IMR-90 (cell line): ENCODE measurements around the gene RIC8B. TPM values are rescaled to one million over a fixed set of nuclear protein-coding genes. Genes with fewer than 3 reads are reported as not detected.

Source experiments
- ATAC-seq: fragments of 200-7000 bp; cut with Tn5 transposase; 2 replicates; pipeline ENCODE4 v1.9.1; 2020; ENCODE audit warnings: low read depth, mild to moderate bottlenecking, moderate library complexity
- BruUV-seq: library from RNA; stranded (reverse); fragments of 400-500 nt; replicated peaks from 2 replicates; lab custom pipeline; 2021; lab: Mats Ljungman, UMichigan
- CTCF ChIA-PET: fragments of 300-600 bp; formaldehyde crosslinking; extraction: SDS; loops from one replicate; lab custom pipeline; 2021; ENCODE audit warnings: antibody characterized with exemption; lab: Yijun Ruan, JAX
- POLR2A ChIA-PET: fragments of 300-600 bp; sonication (Branson Sonifier 250); formaldehyde crosslinking; loops from one replicate; lab custom pipeline; 2022; ENCODE audit warnings: antibody characterized with exemption; ENCODE audit not compliant: unreplicated experiment; lab: Charles Lee
- DNase-seq: peaks from one replicate; pipeline ENCODE4 v3.0.0; 2013
- H2AFZ ChIP-seq: replicated peaks from 2 replicates; pipeline ENCODE3; 2013; ENCODE audit warnings: low read length, mild to moderate bottlenecking; ENCODE audit not compliant: poor library complexity
- H2AK5ac ChIP-seq: 2 replicates; pipeline ENCODE4 v1.6.1; 2013; ENCODE audit warnings: low read depth, low read length, inconsistent platforms
- H2AK9ac ChIP-seq: replicated peaks from 2 replicates; pipeline ENCODE3; 2013; ENCODE audit warnings: mild to moderate bottlenecking, low read depth, low read length, moderate library complexity; ENCODE audit not compliant: poor library complexity
- H2BK120ac ChIP-seq: 2 replicates; pipeline ENCODE4 v1.6.1; 2013; ENCODE audit warnings: low read depth, low read length, inconsistent platforms
- H2BK15ac ChIP-seq: 3 replicates; pipeline ENCODE4 v1.6.1; 2013; ENCODE audit warnings: low read depth, low read length, inconsistent platforms
- H2BK20ac ChIP-seq: 2 replicates; pipeline ENCODE4 v1.6.1; 2013; ENCODE audit warnings: low read depth, mild to moderate bottlenecking, inconsistent platforms, low read length, moderate library complexity
- H2BK5ac ChIP-seq: 2 replicates; pipeline ENCODE4 v1.6.1; 2013; ENCODE audit warnings: mild to moderate bottlenecking, low read depth, low read length, inconsistent platforms; ENCODE audit not compliant: poor library complexity, severe bottlenecking
- H3K14ac ChIP-seq: replicated peaks from 2 replicates; pipeline ENCODE4 v1.6.1; 2013; ENCODE audit warnings: low read depth, low read length, inconsistent platforms
- H3K18ac ChIP-seq: 2 replicates; pipeline ENCODE4 v1.6.1; 2013; ENCODE audit warnings: low read depth, low read length, control low read depth
- H3K23ac ChIP-seq: 2 replicates; pipeline ENCODE4 v1.6.1; 2013; ENCODE audit warnings: low read depth, low read length, inconsistent platforms
- H3K27ac ChIP-seq: 2 replicates; pipeline ENCODE4 v1.5.1; 2013; ENCODE audit warnings: mild to moderate bottlenecking, control low read depth, low read length; ENCODE audit not compliant: insufficient read depth
- H3K27me3 ChIP-seq: 2 replicates; pipeline ENCODE4 v1.6.1; 2013; ENCODE audit warnings: low read length; ENCODE audit not compliant: control insufficient read depth, insufficient read depth
- H3K36me3 ChIP-seq: 2 replicates; pipeline ENCODE4 v1.6.1; 2013; ENCODE audit warnings: low read length, mixed read lengths; ENCODE audit not compliant: control insufficient read depth, insufficient read depth
- H3K4ac ChIP-seq: 2 replicates; pipeline ENCODE4 v1.6.1; 2013; ENCODE audit warnings: low read depth, low read length, inconsistent platforms
- H3K4me1 ChIP-seq: 2 replicates; pipeline ENCODE4 v1.6.1; 2013; ENCODE audit warnings: low read length, mixed read lengths; ENCODE audit not compliant: control insufficient read depth, insufficient read depth
- H3K4me2 ChIP-seq: 2 replicates; pipeline ENCODE4 v1.6.1; 2013; ENCODE audit warnings: low read depth, mild to moderate bottlenecking, control low read depth, low read length, moderate library complexity
- H3K4me3 ChIP-seq: 2 replicates; pipeline ENCODE4 v1.5.1; 2013; ENCODE audit warnings: low read depth, mild to moderate bottlenecking, control low read depth, low read length, moderate library complexity; ENCODE audit not compliant: insufficient read depth
- H3K56ac ChIP-seq: 2 replicates; pipeline ENCODE4 v1.6.1; 2013; ENCODE audit warnings: low read length, inconsistent platforms; ENCODE audit not compliant: insufficient read depth; ENCODE audit errors: extremely low read depth
- H3K79me1 ChIP-seq, 2 experiments: 2 replicates each; pipeline ENCODE4 v1.6.1; 2013; ENCODE audit warnings: low read length in 2 of 2, inconsistent platforms in 1 of 2, low read depth in 1 of 2
- H3K9ac ChIP-seq: 2 replicates; pipeline ENCODE4 v1.6.1; 2013; ENCODE audit warnings: low read depth, low read length, control low read depth
- H3K9me1 ChIP-seq: 2 replicates; pipeline ENCODE4 v1.6.1; 2013; ENCODE audit warnings: low read length, inconsistent platforms; ENCODE audit not compliant: insufficient read depth
- H3K9me3 ChIP-seq: 2 replicates; pipeline ENCODE4 v1.6.1; 2013; ENCODE audit warnings: low read length; ENCODE audit not compliant: control insufficient read depth, insufficient read depth
- H4K20me1 ChIP-seq: 2 replicates; pipeline ENCODE4 v1.6.1; 2013; ENCODE audit warnings: low read length, inconsistent platforms; ENCODE audit not compliant: insufficient read depth
- H4K5ac ChIP-seq: 2 replicates; pipeline ENCODE4 v1.6.1; 2013; ENCODE audit warnings: mild to moderate bottlenecking, low read depth, low read length, control low read depth
- H4K8ac ChIP-seq, 2 experiments: 2 replicates each; pipeline ENCODE4 v1.6.1; 2013; ENCODE audit warnings: low read depth in 2 of 2, low read length in 2 of 2, control low read depth in 1 of 2, inconsistent platforms in 1 of 2
- H4K91ac ChIP-seq: 2 replicates; pipeline ENCODE4 v1.6.1; 2013; ENCODE audit warnings: low read depth, low read length, inconsistent platforms; ENCODE audit not compliant: insufficient read depth
- WGBS, 2 experiments: methylation state at CpG; one replicate each; pipeline versions ENCODE4 v1.1.5 to v1.1.7; 2013; ENCODE audit warnings: missing lambda C conversion rate in 2 of 2; ENCODE audit not compliant: insufficient read length in 1 of 2; ENCODE audit errors: extremely low coverage in 2 of 2; 5-methylcytosine and 5-hydroxymethylcytosine counted together
- dilution Hi-C: fragments of 300-500 bp; cut with HindIII; formaldehyde crosslinking; loops from one replicate; pipeline ENCODE4 v1.14.3; 2018; ENCODE audit warnings: low sequenced_read_pairs; ENCODE audit not compliant: unreplicated experiment
- in situ Hi-C: fragments of 300-500 bp; cut with MboI; formaldehyde crosslinking; loops from 3 replicates; pipeline ENCODE4 v1.14.3; 2019; ENCODE audit warnings: low sequenced_read_pairs, inconsistent platforms, mixed read lengths
- intact Hi-C: fragments of 100-400 bp; cut with micrococcal nuclease; formaldehyde crosslinking; loops from 2 replicates; pipeline ENCODE4 v1.10.0; 2022
- polyA plus RNA-seq, 3 experiments: library from polyadenylated mRNA; depleted of rRNA; stranded (reverse); fragments of >200 nt; gene quantifications; 2 replicates each; pipeline ENCODE4 v1.2.3, GENCODE V29; 2012; ENCODE audit warnings: low replicate concordance in 1 of 3
- total RNA-seq: library from RNA; depleted of rRNA; stranded (reverse); fragments of >200 nt; gene quantifications from 2 replicates; pipeline ENCODE4 v1.2.3, GENCODE V29; 2012
- TF ChIP-seq, protein P1 (sequence below): fragments of 150-350 bp; IDR thresholded peaks from 2 replicates; pipeline ENCODE4 v1.6.1; 2017; ENCODE audit warnings: mild to moderate bottlenecking, antibody characterized with exemption, low read length, low read depth
- TF ChIP-seq, protein P2 (sequence below): fragments of 150-350 bp; IDR thresholded peaks from 2 replicates; pipeline ENCODE4 v1.6.1; 2016; ENCODE audit warnings: low read depth, mild to moderate bottlenecking, low read length, moderate library complexity, borderline replicate concordance

Gene RIC8B
- total and polyA plus RNA-seq, 2 of the 4 experiments (the other 2 are of a cell fraction): 5.5 to 19.5 TPM

DNA sequence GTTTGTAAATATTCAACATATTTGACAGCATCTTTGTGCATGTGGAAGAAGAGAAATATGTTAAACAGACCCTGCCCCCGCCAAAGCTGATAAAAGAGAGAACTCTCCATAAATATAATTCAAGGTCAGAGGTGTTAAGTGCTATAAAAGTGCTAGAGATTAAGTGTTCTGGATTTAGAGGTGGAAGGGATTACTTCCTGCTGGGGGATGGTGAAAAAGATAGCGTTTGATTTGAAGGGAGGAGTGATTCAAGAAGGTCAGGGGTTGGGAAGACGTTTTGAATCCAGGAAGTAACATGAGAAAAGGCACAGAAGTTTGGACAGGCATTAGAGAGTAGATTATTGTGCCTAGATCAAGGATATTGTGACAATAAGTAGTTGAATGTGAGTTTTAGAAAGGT, 30.2 kb downstream of the RIC8B start:
- peaks cover 5% of the 10 kb centered on the region for H3K36me3 ChIP-seq
- no peaks in the 10 kb centered on the region for H4K20me1 ChIP-seq
- no peak overlapping the region for H4K8ac ChIP-seq
- H2BK20ac ChIP-seq: no peak overlapping the region
- 27 to 100% methylated on average over 1 to 2 of the region's 3 CpGs for WGBS, 2 experiments
- H3K9me3 ChIP-seq: no peaks in the 10 kb centered on the region
- H3K18ac ChIP-seq: no peak overlapping the region
- ChIA-PET POLR2A (no interaction called here), CTCF (no interaction called here)
- intact Hi-C loops: no loop called here
- H3K4ac ChIP-seq: no peak overlapping the region
- ATAC-seq: no peak
- no peak overlapping the region for H2BK5ac ChIP-seq
- H3K27me3 ChIP-seq: no peaks in the 10 kb centered on the region
- no peak overlapping the region for H3K27ac ChIP-seq
- BruUV-seq: no TSS peak
- no peak overlapping the region for H3K14ac ChIP-seq
- H2AK9ac ChIP-seq: no peak overlapping the region
- H3K9me1 ChIP-seq: peaks cover 3% of the 10 kb centered on the region; the same call in 1 of the 2 replicates
- no peak overlapping the region for H4K5ac ChIP-seq
- no peak overlapping the region for H4K91ac ChIP-seq
- in situ Hi-C loops: no loop called here
- H3K23ac ChIP-seq: no peak overlapping the region
- H3K4me1 ChIP-seq: no peaks in the 10 kb centered on the region
- dilution Hi-C loops: no loop called here
- H3K56ac ChIP-seq: no peak overlapping the region
- H3K4me2 ChIP-seq: no peak overlapping the region
- TF ChIP-seq, protein P1, sequence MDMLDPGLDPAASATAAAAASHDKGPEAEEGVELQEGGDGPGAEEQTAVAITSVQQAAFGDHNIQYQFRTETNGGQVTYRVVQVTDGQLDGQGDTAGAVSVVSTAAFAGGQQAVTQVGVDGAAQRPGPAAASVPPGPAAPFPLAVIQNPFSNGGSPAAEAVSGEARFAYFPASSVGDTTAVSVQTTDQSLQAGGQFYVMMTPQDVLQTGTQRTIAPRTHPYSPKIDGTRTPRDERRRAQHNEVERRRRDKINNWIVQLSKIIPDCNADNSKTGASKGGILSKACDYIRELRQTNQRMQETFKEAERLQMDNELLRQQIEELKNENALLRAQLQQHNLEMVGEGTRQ: no peak
- TF ChIP-seq, protein P2, sequence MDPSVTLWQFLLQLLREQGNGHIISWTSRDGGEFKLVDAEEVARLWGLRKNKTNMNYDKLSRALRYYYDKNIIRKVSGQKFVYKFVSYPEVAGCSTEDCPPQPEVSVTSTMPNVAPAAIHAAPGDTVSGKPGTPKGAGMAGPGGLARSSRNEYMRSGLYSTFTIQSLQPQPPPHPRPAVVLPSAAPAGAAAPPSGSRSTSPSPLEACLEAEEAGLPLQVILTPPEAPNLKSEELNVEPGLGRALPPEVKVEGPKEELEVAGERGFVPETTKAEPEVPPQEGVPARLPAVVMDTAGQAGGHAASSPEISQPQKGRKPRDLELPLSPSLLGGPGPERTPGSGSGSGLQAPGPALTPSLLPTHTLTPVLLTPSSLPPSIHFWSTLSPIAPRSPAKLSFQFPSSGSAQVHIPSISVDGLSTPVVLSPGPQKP: no peak
- no peak overlapping the region for H2AFZ ChIP-seq
- no peak overlapping the region for H2AK5ac ChIP-seq
- H2BK120ac ChIP-seq: no peak overlapping the region
- H2BK15ac ChIP-seq: no peak overlapping the region
- H3K4me3 ChIP-seq: no peak overlapping the region
- peaks cover 4 to 10% of the 10 kb centered on the region in 2 experiments; a peak in 3 of 4 replicates for H3K79me1 ChIP-seq
- H3K9ac ChIP-seq: no peak overlapping the region
- DNase-seq: no peak
